K562 (cell line): ENCODE data around the gene VDR. TPM values are rescaled to one million over a fixed set of nuclear protein-coding genes. Genes with fewer than 3 reads are reported as not detected.

Experiments used
- ATAC-seq: fragments of 200-7000 bp; cut with Tn5 transposase; 3 replicates; pipeline ENCODE4 v1.9.1; 2020; ENCODE audit warnings: moderate library complexity
- BruUV-seq: library from RNA; stranded (reverse); fragments of 400-500 nt; replicated peaks from 2 replicates; lab custom pipeline; 2021; lab: Mats Ljungman, UMichigan
- CTCF ChIA-PET: fragments of 300-600 bp; formaldehyde crosslinking; extraction: SDS; loops from one replicate; lab custom pipeline; 2021; ENCODE audit warnings: low intra/inter-chr PET ratio; lab: Yijun Ruan, JAX
- POLR2A ChIA-PET: fragments of 300-600, 350-650 bp; sonication (Branson Sonifier 250); formaldehyde crosslinking; extraction: SDS; loops from one replicate; lab custom pipeline; 2021; ENCODE audit warnings: antibody characterized with exemption, inconsistent platforms; lab: Yijun Ruan, JAX
- DNase-seq, 4 experiments: peaks; one replicate each; pipeline versions ENCODE4 v3.0.0 to v3.0.0-alpha.2; 2011 to 2018; ENCODE audit warnings: low spot score in 3 of 4, mixed read lengths in 3 of 4; ENCODE audit errors: extremely low read depth in 1 of 4
- FAIRE-seq: peaks from 2 replicates; lab custom pipeline; 2011; peaks lifted over from hg19 to GRCh38; lab: Jason Lieb, UNC
- H2AFZ ChIP-seq: 2 replicates; pipeline ENCODE4 v1.6.0; 2011; ENCODE audit warnings: low read depth, low read length, control low read depth, inconsistent platforms
- H3K27ac ChIP-seq: fragments of 200-600 bp; 3 replicates; pipeline ENCODE4 v1.8.0; 2011; ENCODE audit warnings: low read depth, mild to moderate bottlenecking, control low read depth, inconsistent platforms, low read length, moderate library complexity, mixed read lengths; ENCODE audit errors: extremely low read depth
- H3K27me3 ChIP-seq, 2 experiments: fragments of 300-600 bp in 1 of 2; 2 replicates in 1 of 2; 3 replicates in 1 of 2; pipeline versions ENCODE4 v1.6.0 to v1.8.0; 2011; ENCODE audit warnings: inconsistent platforms in 2 of 2, low read length in 2 of 2, mild to moderate bottlenecking in 1 of 2, mixed read lengths in 1 of 2, moderate library complexity in 1 of 2; ENCODE audit not compliant: control insufficient read depth in 2 of 2, insufficient read depth in 2 of 2
- H3K36me3 ChIP-seq: fragments of 300-600 bp; 3 replicates; pipeline ENCODE4 v1.8.0; 2011; ENCODE audit warnings: mild to moderate bottlenecking, low read length, inconsistent platforms; ENCODE audit not compliant: control insufficient read depth, insufficient read depth
- H3K4me1 ChIP-seq, 2 experiments: fragments of 200-600 bp in 1 of 2; replicated peaks in 1 of 2; 2 replicates in 1 of 2; 3 replicates in 1 of 2; pipeline versions ENCODE4 v1.5.1 to v1.8.0; 2011; ENCODE audit warnings: inconsistent platforms in 2 of 2, low read length in 2 of 2, mild to moderate bottlenecking in 1 of 2, mixed read lengths in 1 of 2, moderate library complexity in 1 of 2; ENCODE audit not compliant: control insufficient read depth in 2 of 2, insufficient read depth in 2 of 2
- H3K4me2 ChIP-seq: 2 replicates; pipeline ENCODE4 v1.6.1; 2011; ENCODE audit warnings: low read length, control low read depth, inconsistent platforms, mixed read lengths; ENCODE audit not compliant: insufficient read depth
- H3K4me3 ChIP-seq: fragments of 200-600 bp; sonication (generic), shearing (Covaris generic); 2 replicates; pipeline ENCODE4 v1.5.1; 2016; ENCODE audit warnings: control low read depth, inconsistent platforms
- H3K79me2 ChIP-seq: fragments of 200-600 bp; 3 replicates; pipeline ENCODE4 v1.8.0; 2011; ENCODE audit warnings: low read length, inconsistent platforms; ENCODE audit not compliant: control insufficient read depth, insufficient read depth
- H3K9ac ChIP-seq, 2 experiments: 2 replicates each; pipeline versions ENCODE4 v1.6.0 to v1.6.1; 2011; ENCODE audit warnings: low read depth in 2 of 2, low read length in 2 of 2, control low read depth in 1 of 2, inconsistent platforms in 1 of 2, mild to moderate bottlenecking in 1 of 2, mixed read lengths in 1 of 2; ENCODE audit not compliant: insufficient read depth in 1 of 2
- H3K9me1 ChIP-seq: one replicate; pipeline ENCODE4 v1.6.0; 2011; ENCODE audit warnings: inconsistent platforms, mild to moderate bottlenecking, low read length, moderate library complexity; ENCODE audit not compliant: control insufficient read depth, insufficient read depth
- H3K9me3 ChIP-seq: replicated peaks from 2 replicates; pipeline ENCODE4 v1.5.1; 2011; ENCODE audit warnings: low read depth, low read length, inconsistent platforms; ENCODE audit not compliant: control insufficient read depth, insufficient read depth
- H4K20me1 ChIP-seq: replicated peaks from 2 replicates; pipeline ENCODE4 v1.6.1; 2011; ENCODE audit warnings: low read length, inconsistent platforms, mixed read lengths; ENCODE audit not compliant: control insufficient read depth, insufficient read depth
- CREB1 ChIP-seq, 2 experiments: sonication (generic) in 1 of 2; formaldehyde crosslinking in 1 of 2; IDR thresholded peaks; 2 replicates each; pipeline versions ENCODE4 v1.6.1 to v1.8.0; 2012 to 2022; ENCODE audit warnings: inconsistent platforms in 1 of 2, mild to moderate bottlenecking in 1 of 2, missing genetic modification reagents in 1 of 2, moderate library complexity in 1 of 2
- E2F3 ChIP-seq: fragments of 250-450 bp; sonication (Bioruptor Pico); IDR thresholded peaks from 2 replicates; pipeline ENCODE4 v1.4.0; 2020; ENCODE audit warnings: mild to moderate bottlenecking
- EWSR1 ChIP-seq: fragments of 450-650 bp; IDR thresholded peaks from 2 replicates; pipeline ENCODE4 v1.6.1; 2018; ENCODE audit warnings: borderline replicate concordance, mild to moderate bottlenecking, low read depth, moderate library complexity; ENCODE audit not compliant: partially characterized antibody
- FOXM1 ChIP-seq, 2 experiments: fragments of 450-650 bp in 1 of 2; sonication (generic) in 1 of 2; formaldehyde crosslinking in 1 of 2; IDR thresholded peaks; 2 replicates each; pipeline versions ENCODE4 v1.6.1 to v1.9.0; 2017 to 2022; ENCODE audit warnings: low read depth in 2 of 2, mild to moderate bottlenecking in 2 of 2, missing genetic modification reagents in 1 of 2, moderate library complexity in 1 of 2
- NR2C2 ChIP-seq, 2 experiments: fragments of 200-800 bp in 1 of 2; sonication (Bioruptor generic) in 1 of 2; sonication (generic) in 1 of 2; formaldehyde crosslinking in 1 of 2; IDR thresholded peaks; 2 replicates each; pipeline versions ENCODE4 v1.6.1 to v1.8.0; 2016 to 2022; ENCODE audit warnings: mild to moderate bottlenecking in 1 of 2, missing compliant biosample characterization in 1 of 2, missing genetic modification characterization in 1 of 2, missing genetic modification reagents in 1 of 2
- PHB ChIP-seq: fragments of 250-450 bp; sonication (Bioruptor Pico); IDR thresholded peaks from 2 replicates; pipeline ENCODE4 v1.5.0; 2021
- SETDB1 ChIP-seq: IDR thresholded peaks from one replicate; pipeline ENCODE4 v1.6.1; 2012; ENCODE audit warnings: low read length, control low read depth, inconsistent platforms
- SRSF9 ChIP-seq: fragments of 200-400 bp; formaldehyde crosslinking; IDR thresholded peaks from 2 replicates; pipeline ENCODE4 v1.6.1; 2017; ENCODE audit warnings: low read depth, low read length, borderline replicate concordance
- TRIM24 ChIP-seq, 2 experiments: fragments of 450-650 bp; IDR thresholded peaks; 2 replicates each; pipeline ENCODE4 v1.6.1; 2016
- ZNF197 ChIP-seq: fragments of 200-800 bp; sonication (Bioruptor generic); IDR thresholded peaks from 2 replicates; pipeline ENCODE4 v1.6.1; 2016; ENCODE audit warnings: low read depth, missing genetic modification characterization, missing compliant biosample characterization
- ZNF232 ChIP-seq: sonication (generic); formaldehyde crosslinking; IDR thresholded peaks from 2 replicates; pipeline ENCODE4 v1.8.0; 2022; ENCODE audit warnings: mild to moderate bottlenecking, missing genetic modification reagents
- ZNF316 ChIP-seq: fragments of 450-650 bp; IDR thresholded peaks from 2 replicates; pipeline ENCODE4 v1.6.1; 2016
- ZNF699 ChIP-seq: fragments of 250-450 bp; sonication (Bioruptor Pico); IDR thresholded peaks from 2 replicates; pipeline ENCODE4 v1.8.0; 2021; ENCODE audit warnings: mild to moderate bottlenecking, moderate library complexity; ENCODE audit not compliant: insufficient replicate concordance
- WGBS: fragments of 100-300 bp; shearing (Covaris generic); methylation state at CpG from one replicate; pipeline ENCODE4 v1.1.6; 2016; ENCODE audit warnings: low coverage, mixed read lengths; ENCODE audit not compliant: insufficient coverage; ENCODE audit errors: missing lambda C conversion rate; 5-methylcytosine and 5-hydroxymethylcytosine counted together
- in situ Hi-C: fragments of 300-500 bp; cut with MboI; formaldehyde crosslinking; loops from 4 replicates; pipeline ENCODE4 v1.15.0; 2018; ENCODE audit warnings: inconsistent platforms, mixed read lengths
- intact Hi-C: fragments of 100-400 bp; cut with micrococcal nuclease; formaldehyde crosslinking; loops from 2 replicates; pipeline ENCODE4 v1.14.2; 2022
- polyA plus RNA-seq, 8 experiments: library from polyadenylated mRNA; depleted of rRNA in 4 of 8; stranded (reverse) in 5 of 8; unstranded in 3 of 8; fragments of >200 nt; fragmentation: Nextera tagmentation in 2 of 8; fragmentation: Illumina TruSeq in 1 of 8; extraction: Ambion mirVana in 2 of 8; extraction: Trizol in 1 of 8; gene quantifications; 2 replicates each; pipeline versions ENCODE4 v1.2.1 to v1.2.3, GENCODE V29; 2011 to 2014; ENCODE audit warnings: inconsistent platforms in 1 of 8, missing spikeins in 1 of 8
- total RNA-seq, 7 experiments: library from RNA; depleted of rRNA in 6 of 7; stranded (reverse); fragments of >200 nt in 6 of 7; fragmentation: Illumina TruSeq in 2 of 7; extraction: Trizol in 2 of 7; gene quantifications; 2 replicates each; pipeline versions ENCODE4 v1.2.1 to v1.2.3, GENCODE V29; 2011 to 2021; ENCODE audit warnings: low replicate concordance in 1 of 7
- TF ChIP-seq, protein P1 (sequence below): fragments of 250-450 bp; sonication (Bioruptor Pico); IDR thresholded peaks from 2 replicates; pipeline ENCODE4 v1.9.0; 2021; ENCODE audit warnings: mild to moderate bottlenecking
- TF ChIP-seq, protein P2 (sequence below): fragments of 250-450 bp; sonication (Bioruptor Pico); IDR thresholded peaks from 2 replicates; pipeline ENCODE4 v1.4.0; 2020; ENCODE audit warnings: mild to moderate bottlenecking
- TF ChIP-seq, protein P3 (sequence below), 3 experiments: fragments of 200-800 bp in 1 of 3; sonication (Bioruptor generic) in 1 of 3; sonication (generic) in 1 of 3; formaldehyde crosslinking in 1 of 3; IDR thresholded peaks; 2 replicates each; pipeline versions ENCODE4 v1.6.1 to v1.8.0; 2016 to 2022; ENCODE audit warnings: mild to moderate bottlenecking in 2 of 3, missing compliant biosample characterization in 2 of 3, missing genetic modification characterization in 2 of 3, missing genetic modification reagents in 1 of 3

VDR gene
- total and polyA plus RNA-seq, 9 of the 15 experiments (the other 6 are each of a cell fraction or from before 2014, with no cell fraction given): 0.61 to 4.8 (median 2.0) TPM

DNA sequence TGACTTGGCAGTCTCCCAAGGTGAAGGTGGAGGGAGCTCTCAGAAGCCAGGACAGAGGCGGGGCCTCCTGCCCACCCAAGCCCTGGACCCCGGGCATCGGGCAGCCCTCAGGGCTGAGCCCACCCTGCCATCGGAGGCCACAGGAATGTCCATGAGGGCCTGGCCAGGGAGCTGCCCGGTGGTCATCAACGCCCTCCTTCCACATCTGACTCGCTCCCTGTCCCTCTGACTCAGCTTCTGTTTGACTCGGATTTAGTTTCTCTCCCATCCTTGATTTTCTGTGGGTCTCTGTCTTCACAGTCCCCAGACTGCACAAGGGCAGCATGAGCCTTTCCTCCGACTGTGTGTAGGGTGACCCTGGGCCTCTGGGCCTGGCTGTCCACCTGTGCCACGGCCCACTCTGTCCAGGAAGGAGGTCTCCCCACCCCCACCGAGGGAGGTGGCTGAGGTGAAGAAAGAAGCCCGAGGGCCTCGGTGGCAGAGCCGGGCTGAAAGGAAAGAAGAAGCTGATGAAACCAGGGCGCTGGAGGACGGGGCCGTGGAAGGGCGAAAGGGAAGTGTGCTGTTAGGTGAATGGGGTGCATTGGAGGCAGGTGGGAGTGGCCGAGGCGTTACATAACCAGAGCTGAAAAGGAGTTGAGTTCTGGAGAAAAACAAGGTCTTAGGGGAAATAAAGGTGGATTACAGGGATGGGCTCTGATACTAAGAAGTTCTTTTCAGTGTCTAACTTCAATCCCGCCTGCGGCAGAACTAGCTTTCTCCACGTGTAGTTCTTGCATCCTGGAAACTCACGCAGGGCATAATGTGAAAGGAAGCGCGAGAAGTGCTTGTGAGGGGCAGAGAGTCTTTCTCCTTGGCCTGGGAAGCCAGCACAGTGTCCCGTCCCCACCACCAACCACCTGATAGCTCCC, 41.9 kb upstream of the VDR start:
- 34% methylated on average over 17 of the region's 27 CpGs for WGBS
- no peak overlapping the region for H3K27ac ChIP-seq
- POLR2A ChIA-PET: interaction anchor here (0.6 to 1.4 kb wide), 7 partner anchors 9 to 172 kb away, joined by 3 to 6 read pairs (median 3); no protein-coding TSS in a partner anchor
- no peak for TF ChIP-seq ZNF699
- no peak for TF ChIP-seq PHB (CRISPR knock-in tag)
- TF ChIP-seq CREB1 (IDR thresholded peaks at IDR 0.05): no peak
- no peak for TF ChIP-seq CREB1 (CRISPR knock-in tag; IDR thresholded peaks at IDR 0.05)
- TF ChIP-seq, protein P1, sequence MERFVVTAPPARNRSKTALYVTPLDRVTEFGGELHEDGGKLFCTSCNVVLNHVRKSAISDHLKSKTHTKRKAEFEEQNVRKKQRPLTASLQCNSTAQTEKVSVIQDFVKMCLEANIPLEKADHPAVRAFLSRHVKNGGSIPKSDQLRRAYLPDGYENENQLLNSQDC: no peak
- 0 out of 2 replicates have a peak, but pooled peaks have one; percentile 5 for TF ChIP-seq ZNF316
- TF ChIP-seq, protein P2, sequence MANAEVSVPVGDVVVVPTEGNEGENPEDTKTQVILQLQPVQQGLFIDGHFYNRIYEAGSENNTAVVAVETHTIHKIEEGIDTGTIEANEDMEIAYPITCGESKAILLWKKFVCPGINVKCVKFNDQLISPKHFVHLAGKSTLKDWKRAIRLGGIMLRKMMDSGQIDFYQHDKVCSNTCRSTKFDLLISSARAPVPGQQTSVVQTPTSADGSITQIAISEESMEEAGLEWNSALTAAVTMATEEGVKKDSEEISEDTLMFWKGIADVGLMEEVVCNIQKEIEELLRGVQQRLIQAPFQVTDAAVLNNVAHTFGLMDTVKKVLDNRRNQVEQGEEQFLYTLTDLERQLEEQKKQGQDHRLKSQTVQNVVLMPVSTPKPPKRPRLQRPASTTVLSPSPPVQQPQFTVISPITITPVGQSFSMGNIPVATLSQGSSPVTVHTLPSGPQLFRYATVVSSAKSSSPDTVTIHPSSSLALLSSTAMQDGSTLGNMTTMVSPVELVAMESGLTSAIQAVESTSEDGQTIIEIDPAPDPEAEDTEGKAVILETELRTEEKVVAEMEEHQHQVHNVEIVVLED (CRISPR knock-in tag): no peak
- TF ChIP-seq EWSR1: no peak
- no peak for TF ChIP-seq SRSF9
- TF ChIP-seq E2F3 (CRISPR knock-in tag): no peak
- no peak for TF ChIP-seq NR2C2 (CRISPR knock-in tag; IDR thresholded peaks at IDR 0.05)
- 0 out of 2 replicates have a peak, but pooled peaks have one; percentile 29 for TF ChIP-seq NR2C2 (tag; IDR thresholded peaks at IDR 0.05)
- TF ChIP-seq, protein P3, sequence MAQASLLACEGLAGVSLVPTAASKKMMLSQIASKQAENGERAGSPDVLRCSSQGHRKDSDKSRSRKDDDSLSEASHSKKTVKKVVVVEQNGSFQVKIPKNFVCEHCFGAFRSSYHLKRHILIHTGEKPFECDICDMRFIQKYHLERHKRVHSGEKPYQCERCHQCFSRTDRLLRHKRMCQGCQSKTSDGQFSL (CRISPR knock-in tag; IDR thresholded peaks at IDR 0.05): no peak
- TF ChIP-seq, protein P3 (tag; IDR thresholded peaks at IDR 0.05): no peak
- no peak for TF ChIP-seq FOXM1 (IDR thresholded peaks at IDR 0.05; ENCODE audit: low read depth)
- TF ChIP-seq FOXM1 (CRISPR knock-in tag; IDR thresholded peaks at IDR 0.05; ENCODE audit: low read depth): no peak
- no peak for TF ChIP-seq SETDB1
- TF ChIP-seq ZNF197 (CRISPR knock-in tag): no peak
- no peak for TF ChIP-seq TRIM24 (IDR thresholded peaks at IDR 0.05)
- no peak for TF ChIP-seq ZNF232

More for the DNA sequence above, 41.9 kb upstream of the VDR start:
- peak overlapping the region; percentile 24; the same call in 1 of the 2 replicates for H3K4me2 ChIP-seq
- no peak for ATAC-seq
- in situ Hi-C loops: loop anchor here (5.0 kb wide), 1 partner anchor 234 kb away; no protein-coding TSS in a partner anchor
- intact Hi-C loops: loop anchor here (5.0 kb wide), 3 partner anchors 39 to 221 kb away; no protein-coding TSS in a partner anchor
- H3K9ac ChIP-seq: peak overlapping the region in 1 of 2 experiments; percentile 68; a peak in 1 of 4 replicates
- BruUV-seq: no TSS peak
- no peaks in the 10 kb centered on the region for H3K9me3 ChIP-seq
- H3K27me3 ChIP-seq: peaks cover 10 to 49% of the 10 kb centered on the region in 2 experiments; a peak in 4 of 5 replicates
- H2AFZ ChIP-seq: no peak overlapping the region
- H3K4me1 ChIP-seq: peaks cover 0 to 29% of the 10 kb centered on the region in 2 experiments; a peak in 3 of 5 replicates
- no peaks in the 10 kb centered on the region for H3K79me2 ChIP-seq
- DNase-seq: no peak
- CTCF ChIA-PET: interaction anchor here (0.8 kb wide), 1 partner anchor 232 kb away, joined by 3 read pairs; no protein-coding TSS in a partner anchor
- H4K20me1 ChIP-seq: no peaks in the 10 kb centered on the region
- H3K4me3 ChIP-seq: no peak overlapping the region
- H3K36me3 ChIP-seq: no peaks in the 10 kb centered on the region
- no peak for FAIRE-seq
- no peaks in the 10 kb centered on the region for H3K9me1 ChIP-seq
